HG03135 (cell line): Measurements from ENCODE around the gene TSPAN9.

ENCODE experiments used
- ATAC-seq: cut with Tn5 transposase; IDR thresholded peaks from one replicate; pipeline ENCODE4 v1.9.1; 2021; ENCODE audit warnings: mild to moderate bottlenecking, moderate library complexity; ENCODE audit not compliant: unreplicated experiment

The TSPAN9 gene

DNA sequence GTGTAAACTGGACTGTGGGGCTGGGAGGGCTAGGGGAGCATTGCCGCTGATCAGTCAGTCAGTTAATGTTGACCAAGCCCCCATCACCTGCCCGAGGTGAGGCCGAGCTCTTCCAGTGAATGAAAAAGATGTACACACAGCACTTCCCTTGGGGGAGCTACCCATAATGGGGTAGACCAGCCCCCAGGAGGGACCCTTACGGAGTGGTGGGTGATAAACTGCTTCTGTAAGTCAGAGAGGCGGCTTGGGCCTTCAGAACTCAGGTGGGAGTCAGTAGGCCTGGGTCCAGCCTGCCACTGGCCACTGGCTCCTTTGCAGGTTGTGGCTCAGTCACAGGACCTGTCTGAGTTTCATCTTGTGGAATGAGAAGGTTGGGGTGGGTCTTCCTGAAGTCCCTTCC, 43.5 kb downstream of the TSPAN9 start:
- ATAC-seq: no peak

DNA sequence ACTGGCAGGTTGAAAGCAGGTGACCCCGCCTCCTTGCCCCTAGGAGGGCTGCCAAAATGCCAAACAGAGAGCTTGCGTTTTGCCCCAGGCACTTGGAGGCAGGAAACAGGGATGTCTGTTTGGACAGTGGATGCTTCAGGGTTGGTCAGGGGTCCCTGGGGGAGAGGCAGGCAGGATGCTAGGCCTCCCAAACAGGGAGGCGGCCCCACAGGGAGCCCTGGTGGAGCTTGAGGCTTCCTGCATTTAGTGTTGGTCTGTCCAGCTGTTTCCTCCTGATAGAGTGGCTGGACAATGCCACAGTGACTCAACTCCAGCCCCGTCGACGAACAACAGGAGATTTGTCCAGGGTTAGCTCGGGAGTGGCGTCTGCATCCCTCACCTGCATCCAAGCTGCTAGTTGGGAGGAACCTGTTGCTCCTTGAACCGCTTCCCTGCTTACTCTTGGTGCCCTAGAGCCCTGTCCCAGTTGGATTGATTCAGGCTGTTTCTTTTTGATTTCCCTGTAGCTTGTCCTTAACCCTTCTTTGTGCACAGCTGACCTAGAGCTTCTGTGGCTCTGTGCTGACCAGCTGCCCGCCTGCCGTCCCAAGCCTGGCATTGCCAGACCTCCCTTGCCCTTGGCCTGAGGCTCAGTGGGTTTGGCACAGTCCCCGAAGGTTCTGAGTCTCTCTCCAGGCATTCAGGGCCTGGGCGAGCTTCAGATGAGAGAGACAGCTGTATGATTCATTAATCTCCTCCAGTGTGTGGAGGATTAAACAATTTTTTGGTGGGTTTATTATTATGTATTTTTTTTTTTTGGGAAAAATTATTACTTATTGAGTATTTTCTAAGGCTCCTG, 45.9 kb downstream of the TSPAN9 start:
- ATAC-seq: no peak

DNA sequence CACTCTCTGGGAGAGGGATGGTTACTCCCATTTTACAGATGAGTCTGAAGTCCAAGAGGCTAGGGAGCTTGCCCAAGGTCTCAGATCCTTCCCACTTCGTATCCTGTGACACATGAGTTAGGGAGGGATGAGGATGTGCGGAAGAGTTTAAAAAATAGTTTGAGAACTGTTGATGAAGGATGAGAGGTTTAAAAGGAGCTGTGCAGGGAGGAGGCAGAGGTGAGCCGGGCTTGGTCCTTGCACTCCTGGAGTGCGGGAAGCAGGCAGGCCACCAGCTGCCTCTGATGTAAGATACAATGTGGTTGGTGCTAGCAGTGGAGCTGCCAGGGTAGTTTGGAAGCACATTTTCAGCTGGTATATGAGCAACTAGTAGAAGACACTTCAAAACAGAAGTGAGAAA, 46.5 kb downstream of the TSPAN9 start:
- ATAC-seq: no peak

DNA sequence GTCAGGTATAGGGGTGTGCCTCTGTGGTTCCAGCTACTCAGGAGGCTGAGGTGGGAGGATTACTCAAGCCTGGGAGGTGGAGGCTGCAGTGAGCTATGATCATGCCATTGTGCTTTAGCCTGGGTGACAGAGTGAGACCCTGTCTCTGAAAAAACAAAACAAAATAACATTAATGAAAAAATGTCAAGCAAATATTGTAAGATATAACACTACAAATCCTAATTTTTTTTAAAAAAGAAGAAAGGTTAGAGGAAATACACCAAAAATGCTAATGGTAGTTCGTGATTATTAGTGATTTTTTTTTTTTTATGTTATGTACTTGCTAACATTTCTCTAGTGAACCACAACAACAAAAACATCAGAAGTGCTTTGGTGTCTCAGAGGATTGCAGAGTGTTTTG, 47.7 kb downstream of the TSPAN9 start:
- ATAC-seq: no peak

DNA sequence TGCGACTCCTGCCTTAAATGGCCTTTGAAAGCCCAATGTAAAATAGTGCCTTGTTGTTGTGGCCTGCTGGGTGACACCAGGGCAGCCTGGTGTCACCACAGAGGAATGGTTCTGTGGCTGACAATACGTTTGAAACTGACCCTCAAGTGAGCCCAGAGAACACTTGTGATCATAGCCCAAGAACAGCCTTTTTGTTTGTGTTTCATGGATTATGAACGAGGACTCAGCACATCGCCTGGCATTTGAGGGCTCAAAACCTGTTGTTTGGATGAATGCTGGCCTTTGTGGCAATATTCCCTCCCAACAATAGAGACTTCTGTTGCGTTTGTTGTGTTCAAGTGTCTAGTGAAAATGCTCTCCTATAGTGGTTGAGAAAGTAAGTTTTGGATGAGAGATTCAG, 48.5 kb downstream of the TSPAN9 start:
- no peak for ATAC-seq

DNA sequence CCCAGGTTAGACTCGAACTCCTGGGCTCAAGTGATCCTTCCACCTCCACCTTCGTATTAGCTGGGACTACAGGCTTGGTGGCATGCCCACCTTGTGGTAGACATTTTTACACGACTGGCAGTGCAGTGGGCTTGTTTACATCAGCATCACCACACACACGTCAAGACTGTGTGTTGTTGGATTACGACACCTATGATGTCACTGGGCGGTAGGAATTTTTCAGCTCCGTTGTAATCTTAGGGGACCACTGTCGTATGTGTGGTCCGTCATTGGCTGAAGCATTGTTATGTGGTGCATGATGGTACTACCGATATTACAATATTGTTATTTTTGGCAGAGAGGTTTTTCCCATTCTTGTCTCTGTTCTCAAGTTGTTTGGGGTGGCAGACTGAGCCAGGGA, 50.7 kb downstream of the TSPAN9 start:
- ATAC-seq: no peak

DNA sequence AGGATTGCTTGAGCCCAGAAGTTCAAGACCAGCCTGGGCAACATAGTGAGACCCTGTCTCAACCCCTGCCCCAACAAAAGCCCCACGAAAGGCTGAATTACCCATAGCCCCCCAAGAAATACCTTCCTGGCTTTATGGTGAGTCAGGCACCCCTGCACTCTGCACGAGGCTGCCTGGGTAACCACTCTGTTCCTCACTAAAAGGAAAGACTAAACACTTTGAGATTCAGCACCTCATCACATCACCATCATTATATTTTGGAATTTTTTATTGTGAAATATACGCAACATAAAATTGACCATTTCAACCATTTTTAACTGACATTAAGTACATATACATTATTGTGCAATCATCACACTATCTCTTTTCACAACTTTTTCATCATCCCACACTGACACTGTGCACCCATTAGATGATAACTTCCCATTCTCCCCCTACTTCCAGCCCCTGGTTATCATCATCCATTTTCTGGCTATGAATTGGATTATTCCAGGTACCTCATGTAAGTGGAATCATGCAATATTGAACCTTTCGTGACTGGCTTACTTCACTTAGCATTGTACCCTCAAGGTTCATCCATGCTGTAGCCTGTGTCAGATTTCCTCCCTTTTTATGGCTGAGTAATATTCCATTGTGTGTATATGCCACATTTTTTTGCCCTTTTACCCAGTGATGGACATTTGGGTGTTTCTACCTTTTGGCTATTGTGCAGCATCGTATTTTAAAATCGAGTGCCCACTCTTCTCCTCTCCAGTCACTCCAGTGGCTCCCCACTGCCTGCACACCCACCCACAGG, 51.5 kb downstream of the TSPAN9 start:
- ATAC-seq: no peak

DNA sequence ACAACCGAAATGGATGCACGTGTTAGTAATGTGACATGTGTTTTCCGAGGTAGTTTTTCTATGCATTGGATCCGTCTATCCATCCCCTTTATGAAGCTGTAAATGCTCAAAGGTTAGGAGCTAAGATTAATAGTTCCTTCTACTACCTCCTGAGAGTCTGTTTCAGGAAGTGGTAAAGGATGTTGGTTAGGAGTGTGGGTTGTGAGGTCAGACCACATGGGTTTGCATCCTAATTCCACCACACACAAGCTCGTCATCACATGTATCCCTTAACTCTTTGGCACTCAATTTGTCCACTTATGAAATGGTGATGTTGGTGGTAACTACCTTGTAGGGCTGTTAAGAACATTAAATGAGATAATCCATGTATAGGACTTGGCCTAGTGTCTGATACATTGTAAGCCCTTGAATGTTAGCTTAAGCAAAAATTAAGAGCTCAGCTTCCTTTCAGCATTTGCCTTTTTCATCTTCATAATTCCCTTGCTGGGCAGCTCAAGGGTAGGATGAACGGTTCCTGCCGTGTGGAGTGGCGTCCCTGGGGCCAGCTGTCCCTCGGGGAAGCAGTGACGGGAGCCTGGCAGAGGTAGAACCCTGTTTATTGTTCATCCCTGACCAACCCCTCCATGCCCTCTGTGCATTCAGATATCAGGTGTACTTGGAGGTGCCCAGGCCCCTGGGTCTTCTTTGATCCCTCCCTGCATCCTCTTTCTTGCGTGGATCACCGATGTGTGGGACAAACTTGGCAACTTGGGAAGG, 52.3 kb downstream of the TSPAN9 start:
- ATAC-seq: no peak

DNA sequence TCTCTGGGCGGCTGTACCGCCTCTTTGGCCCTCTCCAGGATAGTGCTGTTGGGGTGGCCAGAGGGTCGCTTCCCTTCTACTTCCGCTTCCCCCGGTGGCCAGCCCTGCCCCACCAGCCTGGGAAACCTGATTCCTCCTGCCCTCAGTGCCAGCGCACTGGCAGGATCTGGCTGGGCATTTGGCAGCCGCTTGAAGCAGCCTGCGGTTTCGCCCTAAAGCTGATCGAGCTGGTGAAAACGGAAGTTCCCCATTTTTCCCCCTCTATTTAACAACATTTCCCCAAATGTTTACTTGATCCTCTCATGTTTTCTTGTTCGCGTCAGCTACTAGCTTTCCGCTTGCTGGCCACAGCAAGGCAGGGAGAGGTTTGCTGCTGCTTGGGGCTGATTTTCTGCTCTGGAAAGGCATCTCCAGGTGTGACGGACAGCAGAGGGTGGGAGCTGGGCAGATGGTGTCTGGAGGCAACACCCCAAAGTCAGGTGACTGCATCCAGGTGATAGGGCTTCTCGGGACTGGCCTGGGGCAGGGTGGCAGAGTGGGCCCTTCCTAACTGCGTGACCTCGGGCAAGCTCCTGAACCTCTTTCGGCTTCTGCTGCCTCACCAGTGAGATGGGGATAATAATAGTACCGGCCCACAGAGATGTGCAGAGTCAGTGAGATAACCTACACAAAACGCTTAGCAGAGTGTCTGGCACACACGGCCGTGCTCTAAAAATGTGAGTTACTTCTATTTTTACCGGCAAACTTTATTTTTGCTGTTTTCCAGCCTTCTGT, 53.1 kb downstream of the TSPAN9 start:
- ATAC-seq: no peak

DNA sequence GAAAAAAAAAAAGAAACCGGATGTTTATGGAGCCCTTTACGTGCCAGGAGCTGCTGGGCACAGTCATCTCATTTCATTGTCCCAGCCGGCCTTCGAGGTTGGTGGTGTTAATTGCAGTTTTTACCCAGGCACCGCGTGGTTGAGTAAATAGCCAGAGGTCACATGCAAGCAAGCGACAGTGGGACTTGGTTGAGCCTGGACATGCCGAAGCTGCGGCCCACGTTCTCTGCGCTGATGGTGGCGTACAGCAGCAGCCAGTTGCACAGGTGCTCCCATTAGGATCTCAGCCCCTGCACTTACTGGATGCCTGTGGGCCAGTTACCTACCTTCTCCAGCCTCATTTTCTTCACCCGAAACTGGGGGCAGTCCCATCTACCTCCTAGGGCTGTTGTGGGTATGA, 54.0 kb downstream of the TSPAN9 start:
- ATAC-seq: no peak

DNA sequence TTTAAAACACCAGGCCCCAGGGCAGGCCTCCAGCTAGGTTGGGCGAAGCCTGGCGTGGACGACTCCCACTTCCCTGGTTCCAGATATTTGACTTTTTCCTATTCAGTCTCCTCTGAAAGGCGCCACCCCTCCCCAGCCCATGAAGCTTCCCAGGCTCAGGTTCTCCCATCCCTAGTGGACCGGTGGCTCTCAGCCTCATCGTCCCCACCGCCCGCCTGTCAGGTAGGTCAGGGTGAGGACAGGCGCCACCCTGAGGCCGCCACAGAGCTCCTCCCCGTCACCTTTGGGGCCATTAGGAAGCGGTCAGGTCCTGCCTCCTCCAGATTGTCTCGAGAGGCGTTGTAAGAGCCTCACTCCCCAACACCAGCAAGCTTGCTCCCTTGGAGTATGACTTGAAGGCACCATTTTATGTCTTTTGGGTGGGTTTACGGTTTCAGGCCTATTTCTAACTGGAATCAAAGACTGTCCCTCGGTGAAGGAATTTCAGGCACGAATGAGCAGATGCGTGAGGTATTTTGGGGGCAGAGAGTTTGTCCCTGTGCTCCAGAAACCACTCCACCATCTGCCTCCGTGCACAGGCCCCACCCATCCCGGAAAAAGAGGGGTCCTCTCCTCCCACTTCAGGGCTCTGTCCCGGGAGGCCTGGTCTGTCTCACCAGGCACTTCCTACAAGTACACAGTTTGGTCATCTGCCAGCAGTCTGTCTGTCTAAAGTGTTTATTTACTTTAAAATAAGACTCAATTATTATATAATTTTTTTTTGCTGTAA, 55.6 kb downstream of the TSPAN9 start:
- no peak for ATAC-seq

DNA sequence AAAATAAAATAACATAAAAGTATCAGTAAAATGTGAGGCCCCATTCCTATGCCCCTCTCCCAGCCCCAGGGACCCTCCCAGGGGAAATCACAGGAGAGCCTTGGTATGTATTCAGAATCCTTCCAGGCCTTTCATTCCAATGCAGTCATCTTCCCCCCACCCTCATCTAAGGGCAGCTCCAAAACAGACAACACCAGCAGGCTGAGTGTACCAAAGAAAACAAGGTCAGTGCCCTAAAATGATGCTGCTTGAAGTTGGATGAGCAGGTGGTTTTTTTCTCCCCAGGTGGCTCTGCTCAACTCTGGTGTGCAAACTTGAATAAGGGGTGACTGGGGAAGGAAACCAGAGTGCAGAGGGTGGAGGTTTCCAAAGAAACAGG, 56.2 kb downstream of the TSPAN9 start:
- no peak for ATAC-seq

DNA sequence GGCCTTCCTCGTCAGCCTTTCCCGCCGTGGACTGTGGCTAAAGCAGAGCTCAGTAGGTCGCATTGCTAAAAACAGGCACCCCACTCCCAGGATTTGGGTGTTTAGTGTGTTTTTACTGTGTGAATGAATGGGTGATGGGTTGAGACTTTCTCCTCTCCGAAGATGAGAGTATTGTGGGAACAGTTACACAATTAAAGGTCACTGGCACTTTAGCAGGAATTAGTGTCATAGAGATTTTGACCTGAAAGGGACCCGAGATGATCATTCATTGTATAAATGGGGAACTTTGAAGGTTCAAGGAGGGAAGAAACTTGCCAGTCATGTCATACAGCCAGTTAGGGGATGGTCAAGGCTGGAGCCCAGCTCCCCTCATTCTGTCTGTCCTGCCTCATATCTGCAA, 56.9 kb downstream of the TSPAN9 start:
- ATAC-seq: no peak

DNA sequence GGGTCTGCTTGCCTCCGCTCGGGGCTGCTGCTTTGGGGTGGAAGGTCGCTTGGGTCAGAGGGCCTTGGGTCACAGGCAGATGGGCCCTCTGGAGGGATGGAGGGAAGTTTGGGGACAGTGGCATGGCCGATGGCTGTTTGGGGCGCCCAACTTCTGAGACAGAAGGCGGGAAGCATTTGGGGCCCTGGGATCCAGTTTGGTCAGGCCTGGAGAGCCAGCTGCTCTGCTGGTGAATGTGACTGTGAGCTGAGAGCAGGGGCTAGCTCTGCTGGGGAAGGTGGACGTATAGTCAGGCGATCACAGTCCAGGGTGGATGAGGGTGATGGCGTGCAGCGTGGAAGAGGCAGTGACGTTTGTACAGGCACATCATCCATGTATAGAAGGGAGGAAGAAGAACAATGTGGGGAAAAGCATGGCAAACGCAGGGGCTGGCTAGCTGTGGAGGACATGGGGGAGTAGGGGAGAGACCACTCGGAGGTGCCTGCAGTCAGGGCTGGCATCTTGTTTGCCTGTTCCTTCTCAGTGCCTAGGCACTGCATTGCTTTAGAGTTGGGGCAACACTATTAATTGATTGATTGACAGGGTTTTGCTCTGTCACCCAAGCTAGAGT, 57.5 kb downstream of the TSPAN9 start:
- ATAC-seq: no peak

DNA sequence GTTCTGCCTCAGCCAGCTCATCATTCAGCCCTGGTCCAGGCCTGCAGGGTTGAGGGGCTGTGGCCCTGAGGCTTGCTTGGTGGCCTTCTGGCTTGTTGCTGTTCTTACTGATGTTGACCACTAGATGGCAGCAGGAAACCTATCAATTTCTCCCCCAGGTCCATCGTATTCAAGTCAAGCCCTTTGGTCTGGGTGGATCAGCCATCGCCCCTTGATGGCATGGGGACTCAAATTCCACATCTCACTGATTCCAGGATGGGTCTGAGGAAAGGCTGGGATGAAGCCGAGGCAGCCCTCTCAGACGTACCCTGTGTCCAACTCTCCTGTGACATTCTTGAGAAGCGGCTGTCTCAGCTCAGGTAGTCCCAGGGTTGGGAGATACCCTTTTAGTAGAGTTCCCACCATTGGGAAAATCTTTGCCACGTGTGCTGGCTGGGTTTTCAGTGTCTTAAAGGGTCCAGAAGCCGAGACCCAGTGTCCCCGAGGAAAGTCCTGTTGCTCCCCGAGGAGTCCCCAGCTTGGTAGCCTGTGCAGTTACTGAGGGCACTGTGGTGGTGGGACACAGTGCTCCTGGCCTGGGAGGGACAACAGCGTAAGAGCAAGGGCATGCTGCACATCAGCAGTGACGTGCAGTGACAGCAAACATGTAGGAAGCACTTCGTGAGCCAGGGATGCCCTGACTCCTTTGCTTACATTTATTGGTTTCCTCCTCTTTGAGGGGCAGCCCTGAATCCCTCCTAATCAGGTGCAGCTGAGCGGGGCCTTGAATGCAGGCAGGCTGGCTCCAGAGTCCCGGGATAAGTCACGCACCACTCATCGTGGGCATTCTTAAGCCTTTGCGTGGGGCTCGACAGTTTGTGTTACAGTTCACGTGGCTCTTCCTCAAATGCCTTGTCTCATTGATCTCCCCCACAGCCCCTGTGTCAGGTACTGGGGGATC, 58.6 kb downstream of the TSPAN9 start:
- ATAC-seq: no peak

DNA sequence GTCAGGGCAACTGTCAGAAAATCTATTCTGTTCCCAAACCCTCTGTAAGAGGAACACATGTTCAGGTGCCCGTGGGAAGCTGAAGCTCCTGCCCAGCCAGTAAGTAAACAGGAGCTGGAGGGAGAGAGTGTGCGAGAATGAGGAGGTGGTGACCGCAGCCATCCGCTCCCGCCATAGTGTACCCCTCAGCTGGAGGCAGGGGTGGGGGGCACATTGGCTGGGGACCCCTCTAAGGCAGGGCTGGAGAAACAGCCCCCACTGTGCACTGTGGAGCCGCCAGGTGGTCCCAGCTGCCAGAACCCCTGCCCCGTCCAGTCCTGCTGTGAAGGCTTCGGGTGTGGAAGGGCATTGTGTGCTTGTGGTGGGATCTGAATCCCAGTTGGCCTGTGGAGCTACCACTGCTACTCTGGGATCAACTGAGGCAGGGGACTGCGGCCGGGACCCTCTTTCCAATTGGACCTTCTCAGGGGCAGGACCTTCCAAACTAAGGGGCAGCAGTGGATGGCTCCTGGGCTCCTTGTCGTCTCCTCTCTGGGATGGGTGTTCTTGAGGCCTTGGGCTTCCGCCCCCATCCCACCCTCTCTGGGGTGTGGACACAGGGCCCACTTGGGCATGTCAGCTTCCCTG, 59.6 kb downstream of the TSPAN9 start:
- no peak for ATAC-seq

DNA sequence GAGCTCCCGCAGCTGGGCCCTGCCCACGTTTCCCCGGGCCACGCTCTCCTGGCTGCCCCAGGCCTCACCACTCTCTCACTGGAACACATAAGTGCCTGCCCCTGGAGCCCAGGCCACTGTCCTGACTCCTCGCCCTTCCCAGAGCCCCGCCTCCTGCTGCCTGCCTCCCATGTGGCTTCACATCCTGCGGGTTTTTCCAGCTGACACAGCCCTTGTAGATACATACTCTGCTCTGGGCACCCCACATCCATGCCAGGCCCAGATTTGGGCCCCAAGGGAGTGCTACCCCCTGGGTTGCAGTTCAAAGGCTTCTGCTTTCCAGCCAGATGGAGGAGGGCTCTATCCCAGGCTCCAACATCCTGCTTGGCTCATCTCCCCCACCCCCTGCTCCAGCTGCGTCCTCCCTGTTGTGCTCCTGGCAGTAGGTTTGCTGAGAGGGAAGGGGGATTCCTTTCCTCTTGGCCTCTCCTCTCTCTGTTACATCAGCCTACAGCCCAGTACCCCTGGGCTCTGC, 60.1 kb downstream of the TSPAN9 start:
- ATAC-seq: no peak
